GM12873 (cell line): ENCODE results near the gene IP6K2.

Source experiments
- TF ChIP-seq, protein P1 (sequence below): IDR thresholded peaks from 2 replicates; pipeline ENCODE4 v1.5.1; 2012; ENCODE audit warnings: low read depth, mild to moderate bottlenecking, moderate library complexity, low read length, control low read depth; ENCODE audit not compliant: insufficient read depth; ENCODE audit errors: missing control alignments

IP6K2 gene

DNA sequence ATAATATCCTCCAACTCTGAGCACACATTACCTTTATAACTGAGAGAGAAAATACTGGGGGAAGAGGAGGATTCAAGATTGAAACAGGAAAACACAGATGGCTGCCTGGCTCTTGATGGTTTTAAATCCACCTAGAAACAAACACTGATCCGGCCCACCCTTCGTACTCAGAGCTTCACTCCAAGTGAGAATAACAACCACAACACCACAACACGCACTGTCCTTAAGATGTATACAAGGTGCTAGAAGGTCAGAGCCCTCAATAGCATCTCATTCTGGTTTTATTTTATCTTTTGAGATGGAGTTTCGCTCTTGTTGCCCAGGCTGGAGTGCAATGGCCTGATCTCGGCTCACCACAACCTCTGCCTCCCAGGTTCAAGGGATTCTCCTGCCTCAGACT is 9.9 kb downstream of the IP6K2 start:
- TF ChIP-seq, protein P1, sequence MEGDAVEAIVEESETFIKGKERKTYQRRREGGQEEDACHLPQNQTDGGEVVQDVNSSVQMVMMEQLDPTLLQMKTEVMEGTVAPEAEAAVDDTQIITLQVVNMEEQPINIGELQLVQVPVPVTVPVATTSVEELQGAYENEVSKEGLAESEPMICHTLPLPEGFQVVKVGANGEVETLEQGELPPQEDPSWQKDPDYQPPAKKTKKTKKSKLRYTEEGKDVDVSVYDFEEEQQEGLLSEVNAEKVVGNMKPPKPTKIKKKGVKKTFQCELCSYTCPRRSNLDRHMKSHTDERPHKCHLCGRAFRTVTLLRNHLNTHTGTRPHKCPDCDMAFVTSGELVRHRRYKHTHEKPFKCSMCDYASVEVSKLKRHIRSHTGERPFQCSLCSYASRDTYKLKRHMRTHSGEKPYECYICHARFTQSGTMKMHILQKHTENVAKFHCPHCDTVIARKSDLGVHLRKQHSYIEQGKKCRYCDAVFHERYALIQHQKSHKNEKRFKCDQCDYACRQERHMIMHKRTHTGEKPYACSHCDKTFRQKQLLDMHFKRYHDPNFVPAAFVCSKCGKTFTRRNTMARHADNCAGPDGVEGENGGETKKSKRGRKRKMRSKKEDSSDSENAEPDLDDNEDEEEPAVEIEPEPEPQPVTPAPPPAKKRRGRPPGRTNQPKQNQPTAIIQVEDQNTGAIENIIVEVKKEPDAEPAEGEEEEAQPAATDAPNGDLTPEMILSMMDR = no peak

DNA sequence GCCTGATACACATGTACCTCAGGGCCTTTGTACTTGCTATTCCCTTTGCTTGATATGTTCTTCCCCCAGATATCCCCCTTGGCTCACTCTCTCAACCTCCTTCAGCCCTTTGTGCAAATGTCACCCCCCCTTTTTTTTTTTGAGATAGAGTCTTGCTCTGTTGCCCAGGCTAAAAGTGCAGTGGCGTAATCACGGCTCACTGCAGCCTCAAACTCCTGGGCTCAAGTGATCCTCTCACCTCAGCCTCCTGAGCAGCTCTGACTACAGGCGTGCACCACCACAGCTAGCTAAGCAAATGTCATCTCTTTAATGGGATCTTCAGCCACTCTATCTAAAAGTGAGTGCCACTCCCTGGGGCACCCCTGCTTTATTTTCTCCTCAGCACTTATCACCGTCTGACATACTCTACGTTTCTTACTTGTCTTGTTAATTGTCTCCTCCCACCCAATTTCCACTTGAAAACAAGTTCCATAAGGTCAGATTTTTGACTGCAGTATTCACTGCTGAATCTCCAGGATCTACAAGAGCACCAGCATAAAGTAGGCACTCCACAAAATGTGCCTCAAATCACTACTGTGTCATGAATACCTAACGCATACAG is 14.6 kb downstream of the IP6K2 start:
- TF ChIP-seq, protein P1 = no peak

DNA sequence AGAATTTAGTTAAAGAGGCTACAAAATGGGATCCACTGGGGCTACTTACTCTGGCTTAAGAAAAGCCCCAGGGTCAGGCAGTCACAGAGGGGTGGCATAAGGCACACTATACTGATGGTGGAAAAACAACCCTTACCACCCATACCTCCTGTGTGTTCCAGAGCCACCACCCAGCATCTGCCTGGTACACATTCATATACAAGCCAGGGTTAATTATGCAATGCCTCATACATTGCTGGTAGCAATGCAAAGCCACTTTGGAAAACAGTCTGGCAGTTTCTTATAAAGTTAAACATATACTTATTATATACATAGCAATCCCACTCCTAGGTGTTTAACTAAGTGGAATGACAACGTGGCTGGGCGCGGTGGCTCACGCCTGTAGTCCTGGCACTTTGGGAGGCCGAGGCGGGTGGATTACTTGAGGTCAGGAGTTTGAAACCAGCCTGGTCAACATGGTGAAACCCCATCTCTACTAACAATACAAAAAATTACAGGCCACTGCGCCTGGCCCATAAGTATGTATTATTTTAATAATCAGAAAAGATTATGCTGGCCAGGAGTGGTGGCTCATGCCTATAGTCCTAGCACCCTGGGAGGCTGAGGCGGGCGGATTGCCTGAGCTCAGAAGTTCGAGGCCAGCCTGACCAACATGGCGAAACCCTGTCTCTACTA is 16.2 kb downstream of the IP6K2 start:
- TF ChIP-seq, protein P1 = no peak

DNA sequence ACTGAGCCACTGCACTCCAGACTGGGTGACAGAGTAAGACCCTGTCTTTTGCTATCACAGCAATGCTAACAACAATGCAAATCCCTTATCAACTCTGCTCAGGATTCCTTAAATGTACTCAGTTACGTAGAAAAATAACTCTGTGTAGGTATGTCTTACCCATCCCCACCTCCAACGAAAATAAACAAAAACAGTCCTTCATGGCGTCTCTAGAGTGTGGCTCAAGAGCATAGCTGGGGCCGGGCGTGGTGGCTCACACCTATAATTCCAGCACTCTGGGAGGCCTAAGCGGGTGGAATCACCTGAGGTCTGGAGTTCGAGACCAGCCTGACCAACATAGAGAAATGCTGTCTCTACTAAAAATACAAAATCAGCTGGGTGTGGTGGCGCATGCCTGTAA is 18.1 kb downstream of the IP6K2 start:
- TF ChIP-seq, protein P1 = no peak

DNA sequence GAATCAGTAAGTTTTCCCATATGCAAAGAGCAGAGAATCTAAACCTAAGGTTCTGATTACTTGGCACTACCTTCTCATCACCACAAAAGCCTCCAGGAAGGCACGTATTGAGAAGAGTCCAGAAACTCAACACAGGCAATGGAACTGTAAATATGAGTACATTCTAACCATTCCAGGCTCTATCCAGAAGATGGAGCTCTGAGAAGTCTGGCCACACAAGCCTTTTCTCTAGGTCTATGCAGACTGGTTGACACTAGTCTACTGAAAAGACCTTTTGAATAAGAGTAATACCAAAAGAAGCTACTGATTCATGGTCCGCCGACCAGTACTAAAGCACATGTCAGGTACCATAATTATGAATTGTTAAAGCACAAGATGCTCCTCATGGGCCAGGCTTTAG is 19.1 kb downstream of the IP6K2 start:
- TF ChIP-seq, protein P1 = no peak

DNA sequence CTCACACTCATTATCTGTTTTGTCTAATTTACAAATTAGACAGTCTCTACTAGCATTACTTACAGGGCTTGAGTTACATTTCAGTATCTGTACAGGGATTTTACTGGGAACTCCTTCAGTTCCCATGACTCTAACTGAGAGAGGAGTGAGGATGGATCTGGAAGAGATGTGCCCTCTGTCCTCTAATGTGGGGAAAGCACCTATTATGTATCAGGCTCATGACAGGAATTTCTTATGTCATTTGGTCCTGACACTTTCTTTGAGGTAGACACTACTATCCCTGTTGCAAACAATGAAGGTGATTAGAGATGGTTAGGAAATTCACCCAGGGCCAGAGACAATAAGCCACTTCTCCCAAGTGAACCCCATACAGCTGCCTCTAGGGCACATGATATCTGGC is 20.4 kb downstream of the IP6K2 start:
- TF ChIP-seq, protein P1 = no peak

DNA sequence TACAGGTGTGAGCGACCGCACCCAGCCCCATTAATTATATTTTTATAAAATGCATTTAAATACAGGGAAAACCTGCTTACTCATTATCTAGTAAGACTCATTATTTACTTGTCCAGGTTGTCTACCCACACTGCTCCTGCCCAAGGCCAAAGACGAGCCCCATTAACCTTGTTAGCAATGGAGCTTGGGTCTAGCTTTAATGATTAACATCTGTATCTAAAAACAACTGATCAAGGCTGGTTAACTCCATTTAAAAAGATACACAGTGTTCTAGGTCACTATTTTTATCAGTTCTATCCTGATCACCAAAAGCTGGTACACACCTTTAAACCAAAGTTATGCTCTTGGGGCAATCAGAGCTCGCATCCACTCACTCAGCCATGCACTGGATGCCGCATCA is 20.9 kb downstream of the IP6K2 start:
- TF ChIP-seq, protein P1 = no peak

DNA sequence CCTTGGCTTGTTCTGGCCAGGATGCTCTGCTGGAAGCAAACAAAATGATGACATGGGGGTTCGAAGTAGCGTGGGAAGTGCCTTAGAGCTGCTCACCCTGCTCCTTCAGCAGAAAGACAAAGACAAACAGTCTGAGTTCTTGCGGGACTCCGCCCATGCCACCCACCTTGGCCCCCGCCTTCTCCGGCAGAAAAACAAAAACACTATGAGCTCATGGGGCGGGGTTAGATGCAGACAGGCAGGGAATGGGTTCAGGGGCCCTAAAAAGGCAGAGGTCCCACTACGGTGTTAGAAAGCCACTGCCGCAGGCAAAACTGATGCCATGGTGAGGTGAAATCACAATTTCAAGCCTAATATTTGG is 21.6 kb downstream of the IP6K2 start:
- TF ChIP-seq, protein P1 = no peak
